GM19452 (cell line): ENCODE results near the gene CTIF.
A peak's percentile ranks its signal among the peaks of the same experiment; 100 is the strongest.
"Not testable (repeated sequence)": the region's sequence is repeated elsewhere in the genome, so short reads cannot be mapped to it uniquely, and the experiment has no call there.

Source experiments
- ATAC-seq: cut with Tn5 transposase; IDR thresholded peaks from one replicate; pipeline ENCODE4 v1.9.1; 2021; ENCODE audit not compliant: unreplicated experiment

CTIF gene

GRCh38 chr18:48699761-48700160, 160.9 kb downstream of the CTIF start:
- no peak for ATAC-seq

GRCh38 chr18:48700446-48700845, 161.6 kb downstream of the CTIF start:
- no peak for ATAC-seq

GRCh38 chr18:48702346-48703027, 163.7 kb downstream of the CTIF start:
- ATAC-seq = no peak

GRCh38 chr18:48703028-48703386, 164.2 kb downstream of the CTIF start:
- no peak for ATAC-seq

GRCh38 chr18:48703418-48703817, 164.6 kb downstream of the CTIF start:
- ATAC-seq = no peak

GRCh38 chr18:48705043-48705442, 166.2 kb downstream of the CTIF start:
- no peak for ATAC-seq

- ATAC-seq = no peak
These were observed 166.7 kb downstream of the CTIF start for GRCh38 chr18:48705531-48705930.

- no peak for ATAC-seq
These were observed 167.9 kb downstream of the CTIF start for GRCh38 chr18:48706731-48707130.

- no peak for ATAC-seq
These were observed 168.9 kb downstream of the CTIF start for GRCh38 chr18:48707636-48708296.

- no peak for ATAC-seq
These were observed 170.0 kb downstream of the CTIF start for GRCh38 chr18:48708807-48709206.

- no peak for ATAC-seq
These were observed 170.7 kb downstream of the CTIF start for GRCh38 chr18:48709371-48710062.

GRCh38 chr18:48711651-48712486, 173.0 kb downstream of the CTIF start:
- no peak for ATAC-seq

GRCh38 chr18:48713309-48713708, 174.5 kb downstream of the CTIF start:
- ATAC-seq = no peak

GRCh38 chr18:48714873-48715272, 176.0 kb downstream of the CTIF start:
- no peak for ATAC-seq

- ATAC-seq = peak; percentile 67
These were observed 177.0 kb downstream of the CTIF start for GRCh38 chr18:48715711-48716361.

GRCh38 chr18:48717227-48717626, 178.4 kb downstream of the CTIF start:
- ATAC-seq = not testable (repeated sequence)

- no peak for ATAC-seq
These were observed 179.6 kb downstream of the CTIF start for GRCh38 chr18:48718251-48718959.

GRCh38 chr18:48719388-48719787, 180.6 kb downstream of the CTIF start:
- ATAC-seq = no peak

- no peak for ATAC-seq
These were observed 181.3 kb downstream of the CTIF start for GRCh38 chr18:48719974-48720654.

- no peak for ATAC-seq
These were observed 181.8 kb downstream of the CTIF start for GRCh38 chr18:48720655-48721025.
